NCI-H2171 (cell line): ENCODE results near the gene TEDDM1.
A peak's percentile ranks its signal among the peaks of the same experiment; 100 is the strongest.

Experiments used
- DNase-seq: peaks from one replicate; lab custom pipeline; 2025; lab: John Stamatoyannopoulos, UW

Gene TEDDM1

DNA sequence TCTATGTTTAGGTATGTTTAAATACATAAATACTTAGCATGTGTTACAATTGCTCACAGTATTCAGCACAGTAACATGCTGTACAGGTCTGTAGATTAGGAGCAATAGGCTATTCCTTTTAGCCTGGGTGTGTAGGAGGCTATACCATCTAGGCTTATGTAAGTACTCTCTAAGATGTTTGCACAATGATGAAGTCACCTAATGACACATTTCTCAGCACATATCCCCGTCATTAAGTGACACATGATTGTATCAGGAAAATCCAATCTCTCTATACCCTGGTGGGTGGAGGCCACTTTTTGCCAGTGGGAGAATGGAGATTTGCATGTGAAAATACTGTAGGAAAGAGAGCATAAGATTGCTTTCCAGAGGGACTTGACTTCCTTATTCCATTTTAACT is 5.5 kb upstream of the TEDDM1 start:
- DNase-seq, result no peak

DNA sequence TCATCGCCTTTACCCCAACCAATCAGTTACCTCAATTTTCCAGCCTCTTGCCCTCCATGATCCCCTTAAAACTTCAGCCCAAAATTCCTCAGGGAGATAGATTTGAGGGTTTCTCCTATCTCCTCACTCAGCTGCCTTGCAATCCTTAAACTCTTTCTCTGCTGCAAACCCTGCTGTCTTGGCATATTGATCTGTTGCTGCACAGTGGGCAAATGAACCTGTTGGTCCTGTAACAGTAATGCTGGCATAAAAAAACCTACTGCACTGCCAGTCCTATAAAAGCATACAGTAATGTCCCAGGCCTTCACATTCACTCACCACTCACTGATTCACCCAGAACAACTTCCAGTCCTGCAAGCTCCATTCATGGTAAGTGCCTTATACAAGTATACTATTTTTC is 5.1 kb upstream of the TEDDM1 start:
- DNase-seq, result no peak

DNA sequence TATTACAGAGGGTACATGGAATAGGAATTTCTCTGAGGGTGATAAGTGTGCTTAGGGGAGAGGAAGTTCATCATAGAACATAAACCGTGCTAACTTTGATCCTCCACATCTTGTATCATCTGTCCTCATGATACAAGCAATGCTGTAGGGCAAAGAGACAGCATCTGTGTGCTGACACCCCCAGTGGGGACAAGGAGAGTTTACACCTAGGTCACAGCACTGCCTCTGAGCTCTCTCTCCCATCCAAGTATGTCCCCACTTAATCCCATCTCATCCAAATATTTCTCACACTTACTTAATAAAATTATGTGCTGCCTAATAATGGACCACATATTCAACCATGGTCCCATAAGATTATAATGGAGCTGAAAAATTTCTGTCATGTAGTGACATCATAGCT is 4.3 kb upstream of the TEDDM1 start:
- no peak for DNase-seq

DNA sequence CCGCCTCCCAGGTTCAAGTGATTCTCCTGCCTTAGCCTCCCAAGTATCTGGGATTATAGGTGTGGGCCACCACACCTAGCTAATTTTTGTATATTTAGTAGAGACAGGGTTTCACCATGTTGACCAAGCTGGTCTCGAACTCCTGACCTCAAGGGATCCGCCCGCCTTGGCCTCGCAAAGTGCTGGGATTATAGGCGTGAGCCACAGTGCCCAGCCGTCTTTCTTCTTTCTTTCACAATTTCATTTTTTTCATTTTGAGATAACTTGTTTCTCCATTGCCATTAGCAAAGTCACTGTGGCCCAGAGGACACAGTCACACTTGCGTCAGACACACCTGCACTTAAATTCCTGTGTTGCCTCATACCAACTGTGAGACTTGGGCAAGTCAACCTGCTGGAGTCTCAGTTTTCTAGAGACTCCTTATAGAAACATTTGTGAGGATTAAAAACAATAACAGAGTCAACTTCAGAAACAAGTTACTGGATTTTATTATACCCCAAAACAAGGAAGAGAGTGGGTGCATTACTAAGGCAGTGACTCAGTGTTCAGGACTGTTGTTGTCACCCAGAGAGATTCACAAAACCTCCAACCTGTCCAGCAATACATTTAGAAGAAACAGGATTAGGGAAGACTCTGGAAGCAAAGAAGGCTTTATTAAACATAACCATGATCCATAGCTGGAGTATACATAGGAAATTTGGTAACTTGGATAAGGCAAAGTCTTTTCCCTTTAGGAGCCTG is 2.6 kb downstream of the TEDDM1 start:
- DNase-seq, result no peak

DNA sequence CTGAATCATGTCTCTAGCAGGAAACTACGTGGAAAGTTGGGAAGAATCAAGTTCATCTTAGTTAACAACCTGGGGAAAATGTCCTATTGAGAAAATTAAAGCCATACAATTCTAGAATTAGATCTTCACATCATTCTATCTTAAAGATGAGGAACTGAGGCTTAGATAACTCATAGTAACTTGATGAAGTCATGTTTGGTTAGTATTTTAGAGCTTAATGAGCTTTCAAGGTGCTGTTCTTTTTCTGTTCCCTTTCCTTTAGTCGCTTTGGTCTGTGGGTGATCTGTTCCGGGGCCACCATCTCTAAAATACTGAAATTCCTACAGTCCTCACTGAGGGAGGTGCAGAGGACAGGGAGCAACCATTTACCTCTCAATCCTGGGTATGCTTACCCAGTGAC is 4.6 kb downstream of the TEDDM1 start:
- DNase-seq, result no peak

DNA sequence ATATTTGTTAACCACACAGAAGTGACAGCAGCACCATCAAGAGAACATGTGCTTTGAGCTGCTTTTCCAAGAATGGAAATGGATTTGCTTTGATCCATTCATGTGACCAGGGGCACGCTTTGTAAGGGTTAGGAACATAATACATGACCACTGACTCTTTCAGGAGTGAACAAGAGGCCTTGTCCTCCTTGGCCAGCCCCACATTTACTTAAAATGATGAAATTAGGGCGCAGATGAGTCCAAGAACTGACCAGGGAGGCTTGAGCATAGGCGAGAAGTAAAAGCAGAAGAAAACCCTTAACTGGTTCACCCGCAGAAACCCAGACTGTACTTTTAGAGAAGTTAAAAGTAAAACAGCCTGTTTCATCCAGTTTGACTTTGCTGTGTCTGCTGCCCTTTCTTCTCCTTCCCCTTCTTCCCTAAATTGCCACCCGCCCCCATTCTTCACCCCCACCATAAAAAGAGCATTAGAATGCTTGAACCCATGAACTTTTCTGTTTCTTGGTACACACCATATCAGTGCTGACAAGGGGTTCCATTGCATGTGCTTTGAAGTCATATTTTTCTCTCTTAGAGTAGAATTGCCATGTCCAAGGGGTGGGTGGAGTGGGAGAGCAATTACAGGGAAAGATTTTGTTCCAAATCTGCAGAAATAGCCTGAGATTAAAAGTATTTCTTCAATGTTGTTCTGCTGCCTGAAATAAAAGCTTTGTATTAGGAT is 6.3 kb downstream of the TEDDM1 start:
- DNase-seq, result no peak

DNA sequence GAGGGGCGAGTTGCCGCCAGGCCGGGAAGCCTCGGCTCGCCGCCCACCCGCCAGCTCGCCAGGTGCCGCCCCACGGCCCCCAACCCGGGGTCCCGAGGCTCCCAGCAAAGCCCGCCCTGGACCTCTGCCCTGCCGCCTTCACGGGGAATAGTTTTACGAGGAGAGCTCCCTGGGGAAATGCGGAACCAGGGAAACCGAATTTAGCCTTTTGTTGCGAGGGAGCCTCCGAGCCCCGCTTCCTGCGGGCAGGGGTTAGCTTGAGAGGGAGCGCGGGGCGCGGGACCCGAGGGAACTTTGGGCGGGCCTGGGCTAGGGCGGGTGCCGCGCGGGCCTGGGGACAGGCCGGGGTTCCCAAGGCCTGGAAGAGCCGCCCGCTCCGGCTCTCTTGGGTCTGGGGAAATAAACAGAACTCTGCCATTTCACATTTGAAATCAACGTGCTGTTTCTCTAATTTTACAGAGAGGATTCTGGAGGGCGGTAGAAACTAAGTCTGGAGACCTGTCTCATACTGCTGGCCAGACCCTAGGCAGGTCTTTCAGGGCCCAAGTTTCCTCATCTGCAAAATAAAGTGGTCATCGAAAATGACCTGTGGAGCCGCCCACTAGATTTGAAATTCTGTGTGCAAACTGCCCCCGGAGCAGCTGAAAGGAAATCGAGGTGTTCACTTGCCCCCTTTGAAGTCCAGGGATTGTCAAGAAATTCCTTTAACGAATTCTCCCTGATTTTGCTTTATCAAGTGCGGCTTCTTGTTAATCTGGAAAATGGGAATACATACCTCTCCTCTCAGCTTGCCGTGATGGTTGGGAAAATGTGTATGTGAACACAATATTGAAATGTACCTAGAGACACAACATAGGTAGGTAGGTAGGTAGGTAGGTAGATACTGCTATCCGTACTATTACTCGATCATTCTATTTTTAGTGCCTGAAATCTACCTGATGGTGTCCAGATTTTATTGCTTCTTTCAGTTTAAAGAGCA is 8.1 kb downstream of the TEDDM1 start:
- peak; percentile 89 for DNase-seq

DNA sequence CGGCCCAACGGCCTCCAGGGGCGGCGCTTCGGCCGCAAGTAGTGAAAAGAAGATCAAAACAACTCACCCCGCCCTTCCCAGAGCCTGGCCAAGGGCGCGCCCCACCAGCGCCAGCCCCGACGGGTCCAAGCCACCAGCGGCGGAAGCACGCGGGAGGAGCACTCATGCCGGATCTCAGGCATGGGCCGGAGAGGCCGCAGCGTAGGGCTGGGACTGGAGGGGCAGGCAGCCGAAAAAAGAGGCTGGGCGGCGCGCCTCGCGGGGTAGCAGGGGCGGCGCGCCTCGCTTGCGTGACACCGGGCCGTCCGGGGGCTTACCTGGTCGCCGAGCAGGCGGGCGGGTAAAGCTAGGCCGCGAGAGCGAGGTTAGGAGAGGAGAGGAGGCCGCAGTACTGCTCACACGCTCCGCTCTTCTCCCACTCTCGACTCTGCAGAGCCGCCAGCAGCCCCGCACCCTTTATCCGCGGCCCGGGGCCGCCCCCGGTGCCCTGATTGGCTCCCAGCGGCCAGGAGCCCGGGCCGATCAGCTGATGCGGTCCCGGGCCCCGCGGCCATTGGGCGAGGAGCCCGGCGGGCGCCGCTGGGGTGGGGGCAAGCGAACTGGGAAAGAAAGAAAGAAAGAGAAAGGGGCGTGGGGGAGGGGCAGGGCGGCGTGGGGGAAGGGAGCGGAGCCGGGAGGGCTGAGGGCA is 9.0 kb downstream of the TEDDM1 start, which contains the start of gene GLUL:
Gene GLUL, minus strand, starts transcription at position 429 of the 688 bp plus-strand sequence. CDS start 3,053 bp downstream, outside the sequence.
- DNase-seq, result peak; percentile 94

DNA sequence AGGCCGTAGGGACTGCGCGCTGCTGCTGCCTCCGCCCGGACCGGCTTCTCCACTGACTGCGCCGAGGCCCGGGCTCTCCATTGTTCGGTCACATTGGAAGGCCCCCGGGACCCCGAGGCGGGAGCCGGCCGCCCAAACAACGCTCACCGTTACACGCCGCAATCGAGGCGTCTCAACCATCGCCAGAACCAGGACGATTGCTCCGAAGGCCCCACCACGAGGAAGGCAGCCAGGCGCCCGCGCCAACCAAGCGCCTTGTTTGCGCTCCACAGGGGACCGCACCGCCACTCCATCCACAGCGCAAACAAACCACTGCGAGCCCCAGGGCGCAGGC is 9.5 kb downstream of the TEDDM1 start:
- DNase-seq, result no peak

DNA sequence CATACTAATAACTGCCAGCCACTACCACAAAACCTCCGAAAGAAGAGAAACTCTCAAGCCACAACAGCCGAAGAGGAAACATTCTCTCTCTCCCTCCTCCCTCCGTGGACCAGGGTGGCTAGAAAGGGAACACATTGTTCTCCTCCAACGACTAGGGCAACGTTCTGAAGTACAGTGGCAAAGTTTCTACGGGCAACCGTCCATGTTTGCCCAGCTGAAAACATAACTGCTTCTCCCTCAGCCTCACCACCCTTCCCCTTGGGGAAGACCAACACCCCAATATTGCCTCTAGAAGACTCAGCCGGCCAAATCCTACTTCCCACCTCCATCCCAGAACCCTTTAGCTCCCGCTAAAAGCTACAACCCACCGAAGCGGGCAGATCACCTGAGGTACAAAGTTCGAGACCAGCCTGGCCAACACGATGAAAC is 10.8 kb downstream of the TEDDM1 start:
- no peak for DNase-seq

DNA sequence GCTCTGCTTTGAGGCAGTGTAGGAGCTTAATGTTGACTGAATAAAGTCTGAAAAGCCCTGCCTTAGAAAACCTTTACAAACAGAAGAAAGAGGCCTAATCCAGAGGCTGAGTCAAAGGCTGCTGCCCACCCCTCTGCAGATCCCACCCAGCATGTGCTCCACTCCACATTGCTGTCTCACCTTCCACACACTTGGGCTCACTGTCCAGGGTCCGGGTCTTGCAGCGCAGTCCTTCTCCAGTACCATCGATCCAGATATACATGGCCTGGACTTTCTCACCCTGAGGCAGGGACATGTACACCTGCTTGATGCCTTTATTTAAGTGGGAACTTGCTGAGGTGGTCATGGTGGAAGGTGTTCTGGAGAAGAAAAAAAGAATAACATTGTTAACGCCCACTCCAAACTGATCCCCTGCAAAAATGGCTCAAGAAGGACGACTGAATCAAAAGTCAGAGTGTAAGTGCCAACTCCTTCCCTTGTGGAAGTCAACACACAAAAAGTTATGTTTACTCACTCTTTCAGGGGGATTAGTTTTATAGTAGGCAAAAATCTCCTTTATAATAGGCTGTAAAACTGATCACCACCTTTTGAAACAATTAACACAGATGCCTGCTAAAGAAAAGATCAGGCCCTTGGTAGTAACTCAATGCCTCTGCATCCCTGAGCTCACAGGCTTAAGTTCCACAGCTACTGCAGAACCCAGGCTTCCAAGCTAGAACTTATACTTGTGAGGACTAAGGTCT is 11.9 kb downstream of the TEDDM1 start:
- no peak for DNase-seq

DNA sequence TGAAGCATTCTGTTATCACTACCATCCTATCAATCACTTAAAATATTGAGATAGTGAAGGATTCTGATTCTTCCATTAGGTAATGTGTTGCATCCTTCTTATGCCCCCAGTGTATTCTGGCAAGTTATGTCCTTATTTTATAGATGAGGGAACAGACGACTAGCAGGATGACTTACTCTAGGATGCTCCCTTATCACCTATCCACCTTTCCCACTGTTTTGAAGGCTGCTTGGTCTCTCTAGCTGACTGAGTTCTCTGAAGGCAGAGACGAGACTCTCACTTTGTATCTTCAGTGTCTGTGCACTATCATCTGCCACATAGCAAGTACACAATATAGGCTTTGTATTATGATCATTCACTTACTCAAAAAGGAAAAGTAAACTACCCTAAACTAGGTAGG is 12.9 kb downstream of the TEDDM1 start:
- no peak for DNase-seq

DNA sequence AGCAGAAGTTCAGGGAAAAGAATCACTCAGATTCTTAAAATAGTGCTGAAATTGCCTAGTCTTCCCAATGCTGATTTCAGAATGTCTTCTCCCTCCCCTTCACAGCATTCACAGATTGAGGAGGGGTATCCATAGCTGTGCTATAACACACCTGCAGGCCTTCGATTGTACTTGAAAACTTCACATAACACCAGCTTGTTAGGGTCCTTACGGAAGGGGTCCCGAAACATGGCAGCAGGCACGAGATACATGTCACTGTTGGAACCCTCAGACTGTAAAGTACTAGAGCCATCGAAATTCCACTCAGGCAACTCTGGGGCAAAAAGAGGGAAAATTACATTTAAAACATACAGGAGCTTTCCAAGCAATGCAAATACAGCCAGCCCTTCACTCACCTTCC is 13.5 kb downstream of the TEDDM1 start:
- no peak for DNase-seq

DNA sequence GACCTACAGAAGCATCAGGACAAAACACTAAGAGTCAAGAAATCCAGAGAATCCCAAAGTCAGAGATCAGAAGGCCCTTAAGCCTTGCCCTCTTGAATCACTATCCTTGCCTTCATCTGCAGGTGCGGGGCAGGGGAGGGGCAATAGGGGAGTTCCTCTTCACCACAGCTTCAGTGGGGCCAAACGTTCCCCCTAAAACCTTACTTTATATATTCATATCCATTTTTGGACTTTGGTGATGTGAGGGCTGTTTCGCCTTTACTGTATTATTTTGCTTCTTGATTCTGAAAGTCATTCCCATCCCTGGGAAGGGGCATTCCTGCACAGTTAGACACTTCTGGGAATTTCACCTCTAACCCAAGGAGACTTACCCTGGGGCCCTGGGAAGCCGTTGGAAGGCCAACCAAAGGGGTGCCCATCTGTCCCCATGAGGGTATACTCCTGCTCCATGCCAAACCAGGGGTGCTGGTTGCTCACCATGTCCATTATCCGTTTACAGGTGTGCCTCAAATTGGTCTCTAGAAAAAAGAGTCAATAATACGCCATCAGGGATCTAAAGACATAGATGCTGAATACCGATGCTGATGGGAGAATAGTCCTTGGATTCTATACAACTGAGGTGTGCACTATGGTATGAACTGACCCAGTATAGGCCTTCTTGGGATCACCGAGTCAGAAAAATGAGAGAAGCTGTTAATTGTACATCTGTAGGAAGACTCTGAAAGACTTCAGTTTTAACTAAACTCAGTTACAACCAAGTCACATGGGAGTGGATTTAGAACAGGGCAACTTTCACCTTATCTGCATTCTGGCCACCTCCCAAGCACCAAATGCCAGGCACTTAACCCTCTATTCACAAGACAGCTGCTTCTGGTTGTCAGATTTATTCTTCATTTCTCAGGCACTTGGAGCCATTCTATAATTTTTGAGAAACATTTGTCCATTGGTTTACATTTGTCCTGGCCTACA is 14.3 kb downstream of the TEDDM1 start:
- DNase-seq, result no peak

DNA sequence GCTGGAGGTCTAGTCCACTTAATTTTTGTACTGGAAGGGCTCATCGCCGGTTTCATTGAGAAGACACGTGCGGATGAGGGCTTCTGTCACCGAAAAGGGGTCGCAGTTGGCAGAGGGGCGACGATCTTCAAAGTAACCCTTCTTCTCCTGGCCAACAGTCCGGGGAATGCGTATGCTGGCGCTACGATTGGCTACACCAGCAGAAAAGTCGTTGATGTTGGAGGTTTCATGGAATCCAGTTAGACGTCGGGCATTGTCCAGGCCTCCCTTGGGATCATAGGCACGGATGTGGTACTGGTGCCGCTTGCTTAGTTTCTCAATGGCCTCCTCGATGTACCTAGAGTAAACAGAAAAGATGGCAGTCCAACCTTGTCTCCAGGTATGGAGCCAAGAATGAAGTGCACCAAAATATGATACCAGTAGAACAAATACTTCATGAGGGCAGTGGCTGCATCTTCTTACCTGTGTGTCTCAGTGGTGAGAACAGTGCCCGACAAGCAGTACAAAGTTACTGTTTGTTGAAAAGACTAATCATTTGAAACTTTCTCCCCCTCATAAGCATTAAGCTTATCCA is 16.0 kb downstream of the TEDDM1 start:
- no peak for DNase-seq

DNA sequence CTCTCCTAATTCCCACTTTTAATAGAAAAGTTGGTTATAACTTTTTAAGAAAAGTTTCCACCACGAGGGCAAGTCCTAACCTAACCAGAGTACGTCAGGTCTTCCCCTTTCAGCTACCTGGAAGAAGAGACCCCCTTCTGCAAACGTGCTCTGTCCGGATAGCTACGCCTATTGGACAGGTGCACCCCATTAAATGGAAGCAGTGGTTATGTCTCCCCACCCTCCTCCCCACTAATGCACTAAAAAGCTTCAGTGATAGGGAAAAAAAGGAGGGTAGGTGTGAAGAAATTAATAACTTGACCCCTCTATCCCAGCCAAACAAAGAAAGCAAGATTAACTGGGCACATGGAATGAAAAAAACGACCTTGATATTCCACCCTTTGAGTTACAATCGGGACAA is 16.5 kb downstream of the TEDDM1 start:
- no peak for DNase-seq

DNA sequence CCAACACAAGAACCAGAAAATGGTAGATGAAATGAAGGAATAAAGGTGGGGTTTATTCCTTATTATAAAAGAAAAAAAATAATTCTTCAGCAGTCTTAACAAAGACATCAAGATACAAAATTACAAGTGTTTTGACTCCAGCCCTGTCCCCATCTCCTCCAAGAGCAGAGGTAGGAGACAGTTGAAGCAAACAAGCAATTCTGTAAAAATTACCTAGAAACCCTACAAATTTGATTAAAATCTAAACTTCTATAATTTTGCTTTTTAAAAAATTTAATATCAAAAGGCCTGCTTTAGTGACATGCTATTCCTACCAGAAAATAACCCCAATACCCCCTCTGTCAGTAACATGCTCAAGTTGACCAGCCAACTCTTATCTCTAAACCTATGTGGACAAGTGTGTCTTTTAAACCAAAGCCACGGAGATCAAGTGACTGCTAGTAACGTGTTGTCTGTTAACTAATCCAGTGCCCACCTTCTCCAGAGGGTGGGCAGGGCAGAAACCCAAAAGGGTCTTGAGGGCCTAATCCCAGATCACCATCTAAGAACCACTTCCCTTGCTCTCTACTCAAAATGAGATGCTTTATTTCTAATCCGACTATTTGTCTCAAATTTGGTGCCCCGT is 17.3 kb downstream of the TEDDM1 start:
- no peak for DNase-seq

DNA sequence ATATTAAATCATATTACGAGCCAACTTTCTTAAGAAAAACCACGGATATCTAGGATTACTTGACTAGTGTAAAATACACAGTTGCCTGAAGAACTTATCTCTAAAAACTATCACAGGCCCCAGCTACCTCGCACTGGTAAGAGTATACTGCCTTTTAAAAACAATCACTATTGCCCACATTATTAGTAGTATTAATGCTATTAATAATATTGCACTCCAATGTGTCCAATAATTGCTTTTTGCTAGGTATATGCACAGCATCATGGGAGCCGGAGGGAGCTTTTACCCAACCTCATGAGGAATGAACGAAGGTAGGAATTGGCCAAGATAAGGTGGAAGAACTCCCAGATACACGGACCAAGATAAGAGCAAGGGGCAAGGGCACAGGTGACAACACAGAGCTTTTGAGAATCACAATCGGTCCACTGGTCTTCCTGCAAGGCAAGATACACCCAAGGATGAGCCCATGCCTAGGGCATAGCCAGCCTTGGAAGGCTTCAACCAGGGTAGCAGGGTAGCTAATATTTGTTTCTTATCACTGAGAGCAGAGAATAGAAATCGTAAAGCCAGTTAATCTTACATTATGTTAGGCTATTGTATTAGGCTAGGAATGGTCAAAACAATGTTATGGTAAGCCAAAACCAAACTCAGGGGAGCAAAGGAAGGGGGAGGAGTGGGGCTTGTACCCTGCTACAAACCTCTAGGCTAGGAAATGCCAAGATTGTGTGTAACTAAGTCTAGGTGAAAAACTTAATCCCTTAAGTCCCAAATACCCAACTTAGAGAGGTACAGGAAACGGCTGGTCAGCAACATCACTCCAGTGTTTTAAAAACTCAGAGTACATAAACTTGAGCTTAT is 18.3 kb downstream of the TEDDM1 start:
- no peak for DNase-seq
